IPS-18c (cell line): ENCODE results near the gene PYROXD2.
"Not testable (repeated sequence)": the region's sequence is repeated elsewhere in the genome, so short reads cannot be mapped to it uniquely, and the experiment has no call there.

Source experiments
- H3K4me3 ChIP-seq: 2 replicates; pipeline ENCODE4 v1.7.0; 2013; ENCODE audit warnings: low read depth, mild to moderate bottlenecking, low read length, moderate library complexity; ENCODE audit not compliant: insufficient read depth
- H3K9me3 ChIP-seq: one replicate; pipeline ENCODE4 v1.6.1; 2013; ENCODE audit warnings: mild to moderate bottlenecking, low read length, moderate library complexity; ENCODE audit not compliant: control insufficient read depth, insufficient read depth

PYROXD2 gene

DNA sequence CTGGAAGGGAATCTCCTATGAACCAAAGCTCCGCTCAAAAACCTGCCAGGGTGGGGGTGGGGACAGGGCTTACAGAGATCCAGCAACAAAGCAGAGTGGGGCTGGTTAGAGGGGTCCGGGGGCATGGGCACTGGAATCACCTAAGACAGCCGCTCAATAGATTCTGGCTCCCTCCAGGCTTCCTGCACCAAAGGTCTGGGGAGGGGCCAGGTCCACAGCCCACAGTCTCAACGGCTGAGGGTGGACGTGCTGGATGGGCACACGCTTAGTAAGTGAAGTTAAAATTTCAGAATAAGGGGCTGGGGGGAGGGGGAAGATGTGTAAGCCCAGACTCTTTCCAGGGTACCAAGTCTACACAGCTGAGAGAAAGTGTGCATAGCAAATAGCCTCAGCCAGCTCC is 31.1 kb downstream of the PYROXD2 start:
- no peak overlapping the region for H3K4me3 ChIP-seq
- H3K9me3 ChIP-seq = peaks cover 4% of the 10 kb centered on the region

DNA sequence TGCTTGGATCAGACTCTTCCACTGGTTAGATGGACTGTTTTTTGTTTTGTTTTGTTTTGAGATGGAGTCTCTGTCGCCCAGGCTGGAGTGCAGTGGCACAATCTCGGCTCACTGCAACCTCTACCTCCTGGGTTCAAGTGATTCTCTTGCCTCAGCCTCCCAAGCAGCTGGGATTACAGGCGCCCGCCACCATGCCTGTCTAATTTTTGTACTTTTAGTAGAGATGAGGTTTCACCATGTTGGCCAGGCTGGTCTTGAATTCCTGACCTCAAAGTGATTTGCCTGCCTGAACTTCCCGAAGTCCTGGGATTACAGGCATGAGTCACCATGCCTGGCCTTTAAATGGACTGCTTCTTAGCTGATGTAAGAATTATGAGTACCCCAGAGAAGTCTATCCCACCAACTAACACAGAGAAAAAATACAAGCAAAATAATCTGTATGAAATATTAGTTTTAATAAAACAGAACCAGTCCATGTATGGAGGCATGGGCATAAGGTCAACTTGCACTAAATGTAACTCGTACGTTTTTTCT is 31.8 kb downstream of the PYROXD2 start:
- not testable (repeated sequence) for H3K9me3 ChIP-seq, H3K4me3 ChIP-seq

DNA sequence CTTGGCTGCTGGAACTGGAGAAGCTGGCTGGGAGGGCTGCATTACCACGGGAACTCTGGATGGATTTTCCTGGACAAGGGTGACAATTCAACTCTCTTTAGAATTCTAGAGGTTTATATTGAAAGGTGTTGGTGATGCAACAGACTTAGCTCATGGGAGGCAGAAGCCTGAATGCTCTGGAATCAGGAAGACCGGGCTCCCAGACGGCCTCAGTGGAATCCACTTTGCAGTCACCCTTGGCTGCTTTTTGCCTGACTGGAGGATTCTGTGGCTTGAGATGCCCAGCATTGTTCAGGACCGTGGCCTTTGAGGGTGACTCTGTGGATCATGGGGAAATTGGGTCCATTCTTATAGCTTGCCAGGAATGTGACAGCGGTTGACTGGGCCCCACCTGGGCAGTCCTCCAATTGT is 32.3 kb downstream of the PYROXD2 start:
- no peak overlapping the region for H3K4me3 ChIP-seq
- peaks cover 4% of the 10 kb centered on the region for H3K9me3 ChIP-seq

DNA sequence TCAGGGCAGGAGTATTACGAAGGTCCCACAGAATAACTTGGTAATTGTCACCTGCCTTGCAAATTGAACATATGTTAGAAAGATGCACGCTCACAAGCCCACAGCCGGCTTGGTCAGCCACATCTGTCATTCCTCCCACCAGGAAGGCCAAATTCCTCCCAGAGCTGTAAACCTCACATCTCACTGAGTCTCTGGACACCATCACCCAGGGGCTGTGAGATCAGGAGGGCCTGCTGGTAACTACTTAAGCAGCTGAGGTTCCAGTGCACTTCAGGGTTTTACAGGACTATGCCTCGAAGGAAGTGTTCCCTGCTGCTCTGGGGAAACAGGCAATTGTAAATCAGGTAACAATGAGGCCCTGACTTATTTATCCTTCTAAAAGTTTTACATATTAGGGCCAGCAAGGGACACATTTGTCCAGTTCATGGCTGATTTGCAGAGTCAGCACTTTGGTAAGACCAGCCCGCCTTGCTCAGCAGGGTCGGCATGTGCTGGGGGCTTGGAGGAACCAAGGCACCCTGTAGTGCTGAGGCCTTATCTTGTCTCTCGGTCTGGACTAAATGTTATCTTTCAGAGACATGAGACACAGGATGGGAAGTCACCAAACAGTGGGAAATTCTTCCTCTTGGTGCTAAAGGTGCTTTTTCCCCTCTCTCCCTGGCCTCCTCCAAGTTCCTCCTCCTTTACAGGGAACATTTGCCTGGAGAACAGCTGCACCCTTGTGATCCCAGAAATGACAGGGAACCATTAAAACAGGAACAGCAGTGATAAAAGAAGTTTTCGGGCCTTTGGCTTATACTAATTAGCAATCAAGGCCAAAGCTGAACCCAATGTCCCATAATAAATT is 34.3 kb downstream of the PYROXD2 start:
- Histone ChIP-seq H3K4me3 (no peak overlapping the region), H3K9me3 (no peaks in the 10 kb centered on the region)

DNA sequence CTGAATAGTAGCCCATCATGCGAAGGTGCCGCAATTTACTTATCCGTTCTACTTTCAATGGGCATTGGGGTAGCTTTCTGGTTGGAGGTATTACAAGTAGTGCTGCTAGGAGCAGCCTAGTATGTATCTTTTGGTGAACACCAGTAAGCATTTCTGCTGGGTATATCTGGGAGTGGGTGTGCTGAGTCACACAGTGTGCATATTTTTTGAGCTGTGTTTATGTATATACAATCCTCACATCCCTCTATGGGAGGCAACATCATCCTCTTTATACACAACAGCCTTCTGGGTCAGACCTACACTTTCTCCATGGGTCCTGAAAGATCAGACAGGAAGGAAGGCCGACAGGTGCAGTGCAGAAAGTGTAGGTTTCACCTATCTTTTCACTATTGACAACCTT is 36.3 kb downstream of the PYROXD2 start:
- no peaks in the 10 kb centered on the region for H3K9me3 ChIP-seq
- no peak overlapping the region for H3K4me3 ChIP-seq

DNA sequence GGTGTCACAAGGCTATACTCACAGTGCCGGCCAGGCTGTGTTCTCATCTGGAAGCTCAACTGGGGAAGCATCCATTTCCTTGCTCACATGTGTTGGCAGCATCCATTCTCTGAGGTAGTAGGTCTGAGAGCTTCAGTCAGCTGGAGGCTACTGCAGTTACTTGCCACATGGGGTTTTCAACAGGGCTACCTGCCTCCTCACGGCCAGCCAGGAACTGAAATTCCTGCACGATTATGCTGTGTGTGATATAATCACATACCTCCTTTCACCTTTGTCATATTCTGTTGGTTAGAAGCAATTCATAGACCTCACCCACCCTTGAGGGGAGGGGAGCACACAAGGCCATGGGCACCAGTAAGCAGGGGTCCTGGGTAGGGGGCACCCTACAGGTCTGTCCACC is 37.4 kb downstream of the PYROXD2 start:
- Histone ChIP-seq H3K4me3 (no peak overlapping the region), H3K9me3 (no peaks in the 10 kb centered on the region)

DNA sequence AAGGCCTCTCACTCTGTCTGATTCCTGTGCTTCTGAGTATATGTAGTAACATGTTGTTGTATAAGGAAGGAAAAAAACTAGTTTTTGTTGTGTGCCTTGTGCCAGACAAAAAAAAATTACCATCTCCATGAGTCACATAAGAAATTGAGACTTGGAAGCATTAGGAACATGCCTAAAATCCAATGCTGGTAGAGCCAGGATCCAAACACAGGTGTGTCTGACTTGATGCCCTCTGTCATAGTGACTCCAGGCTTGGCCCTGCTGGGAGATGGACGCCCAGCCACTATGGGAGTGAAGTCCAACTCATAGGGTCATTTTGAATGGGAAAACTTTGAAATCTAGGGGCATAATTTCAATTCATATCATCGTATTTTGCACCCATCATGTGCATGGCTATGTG is 38.0 kb downstream of the PYROXD2 start:
- no peak overlapping the region for H3K4me3 ChIP-seq
- H3K9me3 ChIP-seq = no peaks in the 10 kb centered on the region

DNA sequence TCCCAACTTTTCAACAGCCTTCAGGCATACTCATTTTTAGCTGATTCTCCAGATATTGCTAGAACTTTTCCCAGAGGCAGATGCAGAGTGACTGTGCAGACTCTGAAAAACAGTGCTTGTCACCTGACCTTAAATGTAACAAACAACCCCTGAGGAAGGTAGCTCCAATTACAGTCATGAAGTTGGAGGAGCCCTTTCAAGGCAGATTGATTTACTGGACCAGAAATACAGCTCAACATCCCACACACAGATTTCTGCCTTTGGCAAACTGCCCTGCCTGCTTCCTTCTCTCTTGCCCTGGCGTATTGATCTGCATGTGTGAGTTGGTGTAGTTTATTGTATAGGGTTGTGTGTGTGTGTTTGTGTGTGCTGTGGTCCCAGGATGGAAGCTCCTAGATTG is 38.5 kb downstream of the PYROXD2 start:
- H3K4me3 ChIP-seq = no peak overlapping the region
- H3K9me3 ChIP-seq = no peaks in the 10 kb centered on the region

DNA sequence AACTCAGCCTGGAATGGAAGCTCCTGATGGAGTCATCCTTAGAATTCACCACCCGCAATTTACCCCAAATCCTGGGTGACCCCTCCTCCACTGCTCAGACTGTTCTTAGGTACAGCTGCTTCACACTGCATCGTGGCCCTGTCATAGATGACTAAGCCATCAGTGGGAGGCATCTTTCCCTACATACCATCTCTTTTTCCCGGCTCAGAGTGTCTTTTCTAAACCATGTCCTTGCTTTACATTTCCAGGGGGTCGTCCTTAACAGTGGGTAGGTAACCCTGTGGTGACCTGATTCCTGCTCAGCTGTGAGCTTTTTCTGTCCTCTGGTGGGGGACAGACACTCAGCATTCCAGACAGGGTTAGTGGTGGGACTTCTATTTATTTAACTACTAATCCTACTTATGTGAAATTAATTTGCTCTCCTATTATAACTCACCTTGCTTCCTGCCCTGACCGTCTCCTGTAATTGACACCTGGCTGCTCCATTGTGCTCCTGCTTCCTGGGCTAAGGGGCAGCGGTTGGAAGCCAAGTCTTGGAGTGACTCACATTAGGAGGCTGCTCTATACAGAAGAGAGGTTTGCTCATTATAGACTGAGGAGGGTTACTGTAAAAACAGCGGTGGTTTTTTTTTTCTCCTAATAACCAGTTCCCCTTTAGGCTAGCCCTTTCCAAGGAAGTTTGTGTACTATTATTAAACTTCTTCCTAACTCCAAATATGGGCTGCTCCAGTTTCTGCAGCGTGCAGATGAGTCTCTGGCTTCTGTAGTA is 40.6 kb downstream of the PYROXD2 start:
- Histone ChIP-seq H3K4me3 (no peak overlapping the region), H3K9me3 (no peaks in the 10 kb centered on the region)

DNA sequence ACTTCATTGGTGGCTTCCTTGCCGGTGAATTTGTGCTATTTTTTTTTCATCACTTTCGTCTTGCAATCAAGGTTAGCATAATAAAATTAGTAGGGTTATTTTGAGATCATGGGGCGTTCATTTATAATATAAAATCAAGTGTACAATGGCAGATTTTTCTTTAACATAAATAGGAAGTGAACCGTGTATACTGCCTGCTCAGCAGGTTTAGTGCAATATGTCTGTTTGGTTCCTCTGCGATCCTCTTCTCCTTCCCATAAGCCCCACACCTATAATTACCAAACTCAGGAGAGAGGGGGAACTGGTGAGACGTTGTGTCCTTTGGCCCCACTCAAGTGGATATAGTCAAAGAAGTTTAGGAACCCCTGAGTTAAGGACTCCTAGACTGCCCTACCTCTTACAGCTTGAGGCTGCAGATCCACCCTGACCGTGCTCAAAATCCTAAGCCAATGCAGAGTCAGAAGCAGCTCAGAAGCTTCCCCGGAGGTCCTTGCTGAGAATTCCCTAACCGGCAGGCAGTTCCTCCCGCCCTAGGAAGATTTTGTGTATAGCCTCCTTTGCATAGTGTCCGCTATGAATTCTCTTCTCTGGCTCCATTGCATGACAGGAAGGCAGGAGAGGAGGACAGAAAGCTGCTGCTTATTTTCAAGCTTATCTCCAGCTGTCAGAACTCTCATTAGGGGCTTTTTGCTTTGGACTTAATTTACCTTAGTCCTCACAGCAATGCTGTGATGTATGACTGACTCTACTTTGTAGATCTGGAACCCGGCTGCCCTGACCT is 41.5 kb downstream of the PYROXD2 start:
- H3K4me3 ChIP-seq = no peak overlapping the region
- no peaks in the 10 kb centered on the region for H3K9me3 ChIP-seq

DNA sequence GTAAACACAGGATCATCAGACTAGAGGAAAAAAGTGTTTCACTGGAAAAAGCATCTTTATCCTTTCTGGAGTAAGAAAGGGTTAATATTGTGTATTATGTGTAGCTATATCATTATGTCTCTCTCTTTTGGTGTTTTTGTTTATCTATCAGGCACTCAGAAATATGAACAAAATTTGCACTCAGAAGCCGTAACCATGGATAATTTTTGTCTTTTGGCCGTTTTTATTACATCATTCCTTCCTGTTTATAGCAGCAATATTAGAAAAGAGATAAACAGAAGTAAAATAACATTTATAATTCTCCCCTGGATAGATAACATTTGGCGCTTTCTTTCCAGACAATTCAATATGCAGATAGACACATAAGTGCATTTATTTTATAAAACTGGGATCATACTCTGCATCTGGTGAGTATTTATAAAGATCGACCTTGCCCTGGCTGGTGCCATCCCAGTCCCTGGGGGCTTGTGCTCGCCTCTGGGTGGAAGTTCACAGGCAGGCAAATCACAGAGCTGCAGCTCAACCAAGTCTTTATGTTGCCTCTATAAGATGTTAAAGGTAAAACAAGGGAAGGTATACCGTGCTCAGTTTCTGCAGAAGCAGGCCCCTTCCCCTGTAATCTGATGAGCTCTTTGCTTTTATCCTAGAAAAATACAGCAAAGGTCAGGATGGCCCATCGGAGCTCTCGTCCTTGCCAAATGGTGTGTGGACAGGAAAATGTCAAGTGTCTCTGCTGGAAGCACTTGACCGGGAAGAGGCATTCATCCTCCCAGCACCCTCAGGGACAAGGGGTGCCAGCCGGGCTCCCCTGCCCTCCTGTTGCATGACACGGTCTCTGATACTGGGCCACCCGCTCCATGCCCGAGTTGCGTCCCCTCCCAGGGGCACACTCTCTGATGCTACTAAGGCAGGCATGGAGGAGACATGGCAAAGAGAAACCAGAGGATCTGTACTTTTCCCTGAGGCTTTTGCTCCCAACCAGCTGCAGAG is 43.9 kb downstream of the PYROXD2 start:
- H3K9me3 ChIP-seq = no peaks in the 10 kb centered on the region
- H3K4me3 ChIP-seq = no peak overlapping the region

DNA sequence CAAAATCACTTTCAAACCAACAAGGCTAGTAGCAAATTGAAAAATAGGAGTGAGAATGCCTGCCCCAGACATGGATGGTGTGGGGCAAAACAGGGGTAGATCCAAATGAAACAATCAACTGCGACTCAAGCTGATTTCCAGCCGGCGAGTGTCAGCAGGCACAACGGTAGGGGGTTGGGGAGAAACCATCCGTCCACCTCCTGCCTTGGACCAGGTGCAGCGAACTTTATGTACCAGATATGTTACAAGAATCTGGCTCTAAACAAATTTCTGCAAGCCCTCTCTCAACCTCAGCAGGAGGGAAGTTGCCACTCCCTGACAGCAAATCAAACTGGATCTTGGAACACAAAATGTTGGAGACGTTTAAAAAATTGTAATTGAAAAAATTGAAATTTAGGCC is 45.2 kb downstream of the PYROXD2 start:
- no peaks in the 10 kb centered on the region for H3K9me3 ChIP-seq
- no peak overlapping the region for H3K4me3 ChIP-seq

DNA sequence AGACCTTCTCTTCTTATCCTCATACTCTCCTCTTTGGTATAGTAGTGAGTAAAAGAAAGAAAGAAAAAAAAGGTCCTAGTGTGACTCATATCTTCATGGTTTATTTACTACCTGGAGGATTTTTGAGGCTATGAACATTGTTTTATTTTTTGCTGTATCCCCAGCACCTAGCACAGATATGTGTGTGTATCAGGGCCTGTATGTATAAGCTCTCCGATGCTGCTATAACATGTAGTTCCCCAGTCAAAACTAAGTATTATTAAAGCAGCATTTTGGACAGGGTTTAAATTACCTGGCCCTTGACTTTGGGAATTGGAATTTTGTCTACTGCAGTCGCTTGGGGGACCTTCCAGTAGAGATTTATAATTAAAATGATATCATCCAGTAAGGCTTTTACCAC is 46.3 kb downstream of the PYROXD2 start:
- no peaks in the 10 kb centered on the region for H3K9me3 ChIP-seq

DNA sequence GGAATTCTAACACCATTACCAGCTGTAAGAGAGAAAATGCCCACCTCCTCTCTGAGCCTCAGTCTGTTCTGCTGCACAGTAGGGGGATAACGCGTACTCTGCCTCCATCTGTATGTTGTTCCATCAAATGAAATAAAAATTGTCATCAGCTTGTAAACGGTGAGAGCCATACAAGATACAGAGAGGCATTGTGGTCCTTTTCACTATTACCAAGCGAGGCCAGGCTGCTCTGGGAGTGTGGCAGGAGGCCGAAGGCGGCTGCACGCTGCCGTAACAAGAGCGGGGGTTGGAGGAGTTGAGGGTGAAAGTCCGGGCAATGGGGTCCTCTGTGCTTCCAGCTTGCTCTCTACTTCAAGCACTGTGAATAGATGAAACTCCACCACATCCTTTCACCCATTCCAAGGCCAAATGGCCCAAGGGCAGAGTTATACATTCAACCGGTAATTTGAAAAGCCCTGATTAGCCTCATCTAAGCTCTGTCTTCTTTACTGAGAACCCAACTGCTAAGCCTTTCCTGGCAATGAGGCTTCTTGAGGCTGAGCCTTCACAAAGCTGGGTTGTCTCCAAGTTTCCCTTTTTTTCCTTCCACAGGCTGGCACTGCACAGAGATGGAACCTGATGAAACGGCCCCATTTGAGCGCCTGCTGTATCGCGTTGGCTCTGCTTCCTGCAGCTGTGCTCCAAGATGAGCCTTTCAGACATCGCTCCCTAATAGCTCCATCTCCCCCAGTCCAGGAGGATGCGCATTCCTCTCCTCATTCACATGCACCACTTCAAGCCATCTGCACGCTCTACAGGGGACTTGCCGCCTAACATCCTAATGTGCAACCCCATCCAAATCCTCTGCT is 47.2 kb downstream of the PYROXD2 start:
- H3K4me3 ChIP-seq = no peak overlapping the region
- no peaks in the 10 kb centered on the region for H3K9me3 ChIP-seq

More for the DNA sequence above, 46.3 kb downstream of the PYROXD2 start:
- H3K4me3 ChIP-seq = no peak overlapping the region

DNA sequence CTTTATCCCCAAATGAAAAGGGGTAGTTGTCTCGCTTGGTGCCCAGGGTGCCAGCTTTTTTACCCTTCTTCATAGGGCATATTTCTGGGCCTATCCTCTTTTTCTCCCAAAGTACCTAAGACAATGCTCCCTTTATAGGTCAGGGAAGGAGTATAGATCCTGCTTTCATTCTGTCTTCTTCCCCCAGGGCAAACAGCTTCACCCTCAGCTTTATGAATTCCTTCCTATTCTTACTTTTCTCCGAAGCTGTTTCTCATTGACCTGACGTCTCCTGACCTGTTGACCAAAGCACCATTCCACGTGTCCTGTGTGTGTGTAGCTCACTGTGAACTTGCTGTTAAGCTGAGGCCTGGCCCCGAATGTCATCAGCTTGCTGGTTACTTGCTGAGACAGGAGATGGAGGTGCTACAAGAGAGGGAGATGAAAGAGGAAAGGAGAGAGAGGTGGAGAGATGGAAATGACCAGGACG is 48.9 kb downstream of the PYROXD2 start:
- Histone ChIP-seq H3K9me3 (no peaks in the 10 kb centered on the region), H3K4me3 (no peak overlapping the region)
